Large intestine (tissue), 3 donors: ENCODE results near the gene UBASH3B. TPM values are rescaled to one million over a fixed set of nuclear protein-coding genes. Genes with fewer than 3 reads are reported as not detected.

ENCODE experiments used
- DNase-seq, 2 donors: peaks; one replicate each; pipeline versions ENCODE4 v3.0.0 to v3.0.0-alpha.2; 2013
- H3K27ac ChIP-seq: one replicate; pipeline ENCODE4 v1.5.1; 2013; ENCODE audit warnings: low read length
- H3K27me3 ChIP-seq: 2 replicates; pipeline ENCODE4 v1.6.1; 2013; ENCODE audit warnings: low read length; ENCODE audit not compliant: control insufficient read depth, insufficient read depth
- H3K36me3 ChIP-seq: 2 replicates; pipeline ENCODE4 v1.6.1; 2013; ENCODE audit warnings: low read length; ENCODE audit not compliant: control insufficient read depth, insufficient read depth
- H3K4me1 ChIP-seq: one replicate; pipeline ENCODE4 v1.6.1; 2013; ENCODE audit warnings: low read length; ENCODE audit not compliant: control insufficient read depth, insufficient read depth
- H3K4me3 ChIP-seq: one replicate; pipeline ENCODE4 v1.5.1; 2013; ENCODE audit warnings: low read length
- H3K9me3 ChIP-seq: one replicate; pipeline ENCODE4 v1.6.1; 2013; ENCODE audit warnings: mild to moderate bottlenecking, low read depth, low read length, moderate library complexity; ENCODE audit not compliant: control insufficient read depth
- WGBS: methylation state at CpG from one replicate; pipeline ENCODE4 v1.1.5; 2013; ENCODE audit warnings: low lambda C conversion rate; ENCODE audit not compliant: insufficient coverage; 5-methylcytosine and 5-hydroxymethylcytosine counted together
- polyA plus RNA-seq: library from polyadenylated mRNA; unstranded; fragments of 120-200 nt; gene quantifications from one replicate; pipeline ENCODE4 v1.2.1, GENCODE V29; 2013

The UBASH3B gene
- polyA plus RNA-seq, 1 donor, result 2.8 TPM

- DNase-seq, result no peak
- H3K4me3 ChIP-seq, result no peak overlapping the region
- H3K36me3 ChIP-seq, result no peaks in the 10 kb centered on the region
- no peaks in the 10 kb centered on the region for H3K9me3 ChIP-seq
- no peaks in the 10 kb centered on the region for H3K27me3 ChIP-seq
- no peaks in the 10 kb centered on the region for H3K4me1 ChIP-seq
- H3K27ac ChIP-seq, result no peak overlapping the region
Measured at GRCh38 chr11:122673701-122674100, 18.2 kb downstream of the UBASH3B start.

- Histone ChIP-seq H3K27ac (no peak overlapping the region), H3K4me1 (no peaks in the 10 kb centered on the region), H3K27me3 (no peaks in the 10 kb centered on the region), H3K4me3 (no peak overlapping the region), H3K36me3 (no peaks in the 10 kb centered on the region), H3K9me3 (no peaks in the 10 kb centered on the region)
- no peak for DNase-seq
- WGBS, result no CpG with 5 or more reads among the region's 4 CpGs
Measured at GRCh38 chr11:122676638-122677037, 21.1 kb downstream of the UBASH3B start.

GRCh38 chr11:122677256-122677655, 21.7 kb downstream of the UBASH3B start:
- DNase-seq, result no peak
- H3K36me3 ChIP-seq, result no peaks in the 10 kb centered on the region
- no peaks in the 10 kb centered on the region for H3K9me3 ChIP-seq
- no peak overlapping the region for H3K4me3 ChIP-seq
- WGBS, result no CpG with 5 or more reads among the region's 6 CpGs
- no peak overlapping the region for H3K27ac ChIP-seq
- no peaks in the 10 kb centered on the region for H3K4me1 ChIP-seq
- H3K27me3 ChIP-seq, result no peaks in the 10 kb centered on the region

GRCh38 chr11:122678406-122678805, 22.9 kb downstream of the UBASH3B start:
- H3K4me1 ChIP-seq, result no peaks in the 10 kb centered on the region
- DNase-seq, result no peak
- no peaks in the 10 kb centered on the region for H3K9me3 ChIP-seq
- H3K27me3 ChIP-seq, result no peaks in the 10 kb centered on the region
- H3K36me3 ChIP-seq, result no peaks in the 10 kb centered on the region
- H3K4me3 ChIP-seq, result no peak overlapping the region
- H3K27ac ChIP-seq, result no peak overlapping the region

GRCh38 chr11:122679466-122679865, 23.9 kb downstream of the UBASH3B start:
- Histone ChIP-seq H3K27ac (no peak overlapping the region), H3K4me3 (no peak overlapping the region), H3K4me1 (no peaks in the 10 kb centered on the region), H3K27me3 (no peaks in the 10 kb centered on the region), H3K9me3 (no peaks in the 10 kb centered on the region), H3K36me3 (no peaks in the 10 kb centered on the region)
- no peak for DNase-seq
- no CpG with 5 or more reads among the region's 2 CpGs for whole genome bisulfite sequencing

- H3K9me3 ChIP-seq, result no peaks in the 10 kb centered on the region
- DNase-seq, result no peak
- H3K27me3 ChIP-seq, result no peaks in the 10 kb centered on the region
- 94% methylated on average over 2 of the region's 3 CpGs for WGBS
- H3K27ac ChIP-seq, result no peak overlapping the region
- no peaks in the 10 kb centered on the region for H3K4me1 ChIP-seq
- no peak overlapping the region for H3K4me3 ChIP-seq
- no peaks in the 10 kb centered on the region for H3K36me3 ChIP-seq
Measured at GRCh38 chr11:122681070-122681469, 25.5 kb downstream of the UBASH3B start.

GRCh38 chr11:122681735-122682134, 26.2 kb downstream of the UBASH3B start:
- WGBS, result no CpG with 5 or more reads among the region's 7 CpGs
- no peaks in the 10 kb centered on the region for H3K27me3 ChIP-seq
- DNase-seq, result no peak
- no peak overlapping the region for H3K4me3 ChIP-seq
- no peak overlapping the region for H3K27ac ChIP-seq
- H3K36me3 ChIP-seq, result no peaks in the 10 kb centered on the region
- H3K4me1 ChIP-seq, result no peaks in the 10 kb centered on the region
- no peaks in the 10 kb centered on the region for H3K9me3 ChIP-seq

- Histone ChIP-seq H3K27me3 (no peaks in the 10 kb centered on the region), H3K36me3 (no peaks in the 10 kb centered on the region), H3K27ac (no peak overlapping the region), H3K9me3 (no peaks in the 10 kb centered on the region), H3K4me1 (no peaks in the 10 kb centered on the region), H3K4me3 (no peak overlapping the region)
- DNase-seq, result no peak
- 83% methylated on average over 1 of the region's 4 CpGs for WGBS
Measured at GRCh38 chr11:122682464-122682863, 26.9 kb downstream of the UBASH3B start.

- no peaks in the 10 kb centered on the region for H3K4me1 ChIP-seq
- H3K27me3 ChIP-seq, result no peaks in the 10 kb centered on the region
- DNase-seq, result no peak
- no peak overlapping the region for H3K4me3 ChIP-seq
- no peaks in the 10 kb centered on the region for H3K9me3 ChIP-seq
- H3K36me3 ChIP-seq, result no peaks in the 10 kb centered on the region
- H3K27ac ChIP-seq, result no peak overlapping the region
- 33% methylated on average over 1 of the region's 2 CpGs for WGBS
Measured at GRCh38 chr11:122685041-122685440, 29.5 kb downstream of the UBASH3B start.

- no CpG with 5 or more reads among the region's 8 CpGs for WGBS
- H3K4me1 ChIP-seq, result no peaks in the 10 kb centered on the region
- no peak for DNase-seq
- H3K27ac ChIP-seq, result no peak overlapping the region
- H3K27me3 ChIP-seq, result no peaks in the 10 kb centered on the region
- H3K4me3 ChIP-seq, result no peak overlapping the region
- no peaks in the 10 kb centered on the region for H3K36me3 ChIP-seq
- H3K9me3 ChIP-seq, result no peaks in the 10 kb centered on the region
Measured at GRCh38 chr11:122686111-122686510, 30.6 kb downstream of the UBASH3B start.

GRCh38 chr11:122690384-122690783, 34.9 kb downstream of the UBASH3B start:
- no peak overlapping the region for H3K4me3 ChIP-seq
- H3K27me3 ChIP-seq, result no peaks in the 10 kb centered on the region
- DNase-seq, result no peak
- no peak overlapping the region for H3K27ac ChIP-seq
- 94% methylated on average over 3 of the region's 7 CpGs for WGBS
- no peaks in the 10 kb centered on the region for H3K36me3 ChIP-seq
- no peaks in the 10 kb centered on the region for H3K9me3 ChIP-seq
- no peaks in the 10 kb centered on the region for H3K4me1 ChIP-seq
